Fibroblast of skin of left biceps (primary cell): ENCODE results near the gene SPEF1.
"Not testable (repeated sequence)": the region's sequence is repeated elsewhere in the genome, so short reads cannot be mapped to it uniquely, and the experiment has no call there.

ENCODE experiments used
- DNase-seq, 2 experiments: peaks; one replicate each; pipeline ENCODE4 v3.0.0-alpha.2; 2013; ENCODE audit warnings: low read depth in 2 of 2

SPEF1 gene, protein sequence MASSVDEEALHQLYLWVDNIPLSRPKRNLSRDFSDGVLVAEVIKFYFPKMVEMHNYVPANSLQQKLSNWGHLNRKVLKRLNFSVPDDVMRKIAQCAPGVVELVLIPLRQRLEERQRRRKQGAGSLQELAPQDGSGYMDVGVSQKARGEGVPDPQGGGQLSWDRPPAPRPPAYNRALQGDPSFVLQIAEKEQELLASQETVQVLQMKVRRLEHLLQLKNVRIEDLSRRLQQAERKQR

DNA sequence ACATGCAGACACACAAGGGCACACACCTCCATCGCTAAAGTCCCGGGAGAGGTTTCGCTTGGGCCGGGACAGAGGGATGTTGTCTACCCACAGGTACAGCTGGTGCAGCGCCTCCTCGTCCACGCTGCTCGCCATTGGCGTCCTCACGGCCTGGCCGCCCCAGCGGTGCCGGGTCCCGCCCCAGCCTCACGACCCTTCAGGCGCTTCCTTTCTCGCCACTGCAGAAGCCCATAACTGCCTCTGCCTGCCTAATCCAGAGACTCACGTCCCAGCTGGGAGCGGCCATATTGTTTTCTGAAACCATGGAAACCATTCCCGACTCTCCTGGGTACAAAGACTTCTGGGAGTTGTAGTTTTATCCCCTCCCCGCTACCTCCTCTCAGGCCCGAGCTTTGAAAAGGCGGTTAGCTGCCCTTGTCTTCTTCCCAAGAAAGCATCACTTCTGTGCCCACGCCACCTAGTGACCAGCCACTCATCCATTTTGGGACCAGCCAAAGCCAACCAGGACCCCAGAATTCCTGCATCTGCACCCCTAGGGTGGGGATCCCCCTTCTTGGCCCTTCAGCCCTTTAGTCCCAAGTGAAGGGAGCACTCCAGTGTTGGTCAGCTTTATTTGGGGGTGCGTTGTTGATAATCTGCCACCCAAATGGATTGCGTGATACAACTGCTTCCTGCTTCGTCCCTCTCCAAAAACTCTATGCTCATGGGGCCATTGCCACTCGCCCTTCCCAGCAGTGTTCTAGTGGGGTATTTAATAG lies at the start of gene SPEF1:
Gene SPEF1, minus strand, starts transcription at position 296 of the 758 bp plus-strand sequence. Its CDS starts 161 bp downstream, at position 135.
- DNase-seq: peak; percentile 72 to 76

GRCh38 chr20:3829891-3830290 lies 48.6 kb upstream of the SPEF1 start:
- not testable (repeated sequence) for DNase-seq

GRCh38 chr20:3828798-3829197 lies 47.5 kb upstream of the SPEF1 start:
- no peak for DNase-seq

DNA sequence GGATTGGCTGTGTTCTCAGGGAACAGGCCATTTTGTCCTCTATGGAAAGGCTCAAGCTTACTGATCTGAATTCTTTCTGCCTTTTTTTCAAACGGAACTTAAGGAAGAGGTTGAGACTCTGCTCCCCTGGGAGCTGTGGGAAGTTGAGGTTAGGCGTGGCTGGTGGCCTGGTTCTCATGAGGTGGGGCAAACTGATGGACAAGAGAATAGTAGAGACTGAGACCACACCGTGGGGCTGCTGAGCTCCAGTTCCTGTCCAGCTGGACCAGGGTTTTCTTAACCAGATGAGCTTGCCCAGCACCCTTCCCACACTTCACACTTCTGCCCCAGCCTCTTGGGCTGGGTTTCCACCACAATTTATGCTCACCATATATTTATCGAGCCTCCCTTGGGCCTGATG lies 45.2 kb upstream of the SPEF1 start:
- no peak for DNase-seq

DNA sequence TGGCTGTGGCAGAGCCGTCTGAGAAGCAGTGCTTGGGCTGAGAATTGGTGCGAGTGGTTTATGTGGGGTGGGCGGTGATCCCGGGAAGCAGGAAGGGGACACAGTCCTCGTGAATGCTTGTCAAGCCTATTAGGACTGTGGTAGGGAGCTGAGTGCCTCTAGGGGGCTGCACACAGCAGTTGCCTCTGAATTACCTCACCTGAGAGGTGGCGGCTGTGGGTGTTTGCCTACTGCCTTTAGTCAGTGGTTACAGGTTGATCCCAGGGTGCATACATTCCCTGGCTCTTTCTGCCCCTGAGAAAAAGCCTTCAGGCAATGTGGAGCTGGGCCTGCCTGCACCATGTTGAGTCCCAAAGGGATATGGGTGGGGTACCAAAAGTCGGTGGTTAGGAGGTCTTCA lies 44.3 kb upstream of the SPEF1 start:
- DNase-seq: no peak

DNA sequence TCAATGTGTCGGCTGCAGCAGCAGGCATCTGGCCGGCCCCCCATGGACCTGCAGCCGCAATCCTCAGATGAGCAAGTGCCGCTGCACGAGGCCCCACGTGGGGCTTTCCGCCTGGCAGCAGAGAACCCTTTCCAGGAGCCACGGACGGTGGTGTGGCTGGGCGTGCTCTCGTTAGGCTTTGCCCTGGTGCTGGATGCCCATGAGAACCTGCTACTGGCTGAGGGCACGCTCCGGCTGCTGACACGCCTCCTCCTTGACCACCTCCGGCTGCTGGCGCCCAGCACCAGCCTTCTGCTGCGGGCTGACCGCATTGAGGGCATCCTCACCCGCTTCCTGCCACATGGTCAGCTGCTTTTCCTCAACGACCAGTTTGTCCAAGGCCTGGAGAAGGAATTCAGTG lies 42.6 kb upstream of the SPEF1 start:
- no peak for DNase-seq

DNA sequence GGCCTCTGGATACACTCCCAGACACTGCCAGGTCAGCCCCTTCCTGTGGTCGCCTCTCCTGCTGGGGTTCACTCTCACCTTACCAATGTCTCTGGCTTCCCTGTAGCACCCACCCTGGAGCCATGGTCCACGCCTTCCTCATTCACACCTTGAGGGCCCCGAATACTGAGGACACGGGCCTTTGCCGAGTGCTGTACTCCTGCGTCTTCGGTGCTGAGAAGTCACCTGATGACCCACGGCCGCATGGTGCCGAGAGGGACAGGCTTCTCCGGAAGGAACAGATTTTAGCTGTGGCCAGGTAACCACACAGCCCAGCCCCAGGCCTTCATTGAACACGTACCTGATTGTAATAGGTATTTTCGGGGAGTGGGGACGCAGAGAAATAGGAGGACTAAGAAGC lies 40.7 kb upstream of the SPEF1 start:
- DNase-seq: no peak

DNA sequence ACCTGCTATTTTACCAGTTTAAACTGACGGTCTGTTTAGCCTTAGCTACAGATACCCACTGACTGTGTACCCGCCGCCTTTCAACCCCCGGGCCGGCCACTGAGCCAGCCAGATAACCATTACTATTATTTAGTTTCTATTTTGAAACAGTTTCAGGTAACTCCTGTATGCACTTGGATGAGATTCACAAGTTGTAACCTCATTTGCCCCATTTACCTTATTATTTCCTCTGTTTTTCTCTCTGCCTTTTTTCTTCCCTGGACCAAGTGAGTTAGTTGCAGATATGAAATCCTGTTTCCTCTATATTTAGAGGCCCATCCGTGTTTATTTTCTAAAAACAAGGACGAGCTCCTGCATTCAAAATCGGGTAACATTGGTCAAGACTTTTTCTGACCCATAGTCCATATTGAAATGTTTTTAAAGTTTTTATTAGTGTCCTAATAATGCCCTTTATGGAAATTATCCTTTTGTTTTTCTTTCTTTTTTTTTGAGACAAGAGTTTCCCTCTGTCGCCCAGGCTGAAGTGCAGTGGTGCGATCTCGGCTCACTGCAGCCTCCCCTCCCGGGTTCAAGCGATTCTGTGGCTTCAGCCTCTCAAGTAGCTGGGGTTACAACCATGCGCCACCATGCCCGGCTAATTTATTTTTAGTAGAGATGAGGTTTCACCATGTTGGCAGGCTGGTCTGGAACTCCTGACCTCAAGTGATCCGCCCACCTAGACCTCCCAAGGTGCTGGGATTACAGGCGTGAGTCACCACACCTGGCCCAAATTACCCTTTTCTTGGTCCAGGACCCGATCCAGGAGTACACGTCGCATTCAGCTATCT lies 39.9 kb upstream of the SPEF1 start:
- DNase-seq: no peak

DNA sequence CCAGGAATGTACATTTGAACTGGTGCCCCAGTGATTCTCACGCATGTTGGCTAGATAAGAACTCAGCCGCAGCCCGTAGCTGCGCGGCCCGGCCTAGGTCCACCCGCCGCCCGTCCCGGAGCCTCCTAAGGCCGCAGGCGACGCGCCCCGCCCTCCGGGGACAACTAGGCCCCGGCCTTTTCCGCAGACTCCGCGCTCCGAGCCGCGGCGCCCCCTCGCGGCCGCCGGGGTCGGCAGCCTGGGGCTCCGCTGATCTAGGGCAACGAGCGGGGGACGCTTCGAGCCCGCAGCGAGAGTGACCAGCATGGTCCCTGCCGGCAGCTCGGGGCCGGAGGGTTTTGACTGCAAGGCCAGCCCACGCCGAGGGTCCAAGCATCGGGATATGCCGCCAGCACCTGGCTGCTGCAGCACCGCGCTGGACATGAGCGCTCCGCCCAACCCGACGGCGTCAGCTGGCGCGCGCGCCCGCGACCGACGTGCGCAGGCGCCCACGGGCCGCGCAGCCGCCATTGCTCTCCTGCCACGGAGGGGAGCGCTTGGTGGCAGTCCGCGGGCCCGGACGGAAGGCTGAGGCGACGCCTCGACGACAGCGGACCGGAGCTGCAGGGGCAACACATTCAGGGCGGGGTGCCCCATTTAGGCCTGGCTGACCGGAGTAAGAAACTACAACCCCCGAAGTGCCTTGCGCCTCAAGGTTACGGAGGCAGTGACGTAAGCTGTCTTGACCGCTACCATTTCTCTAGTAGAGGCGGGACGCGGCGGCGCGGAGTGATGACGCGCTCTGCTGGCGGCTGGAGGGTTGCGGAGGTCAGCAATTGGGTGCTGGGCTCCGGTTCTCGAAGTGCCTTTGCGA lies 39.0 kb upstream of the SPEF1 start, which contains the start of gene AP5S1:
Gene AP5S1, plus strand, starts transcription at position 500 of the 853 bp plus-strand sequence. CDS start 1,571 bp downstream, outside the sequence.
- DNase-seq: peak; percentile 84 to 86

GRCh38 chr20:3819411-3820047 lies 38.3 kb upstream of the SPEF1 start:
- DNase-seq: no peak

- DNase-seq: peak in 1 of 2 experiments; percentile 26
Observed at GRCh38 chr20:3818155-3819151, 37.2 kb upstream of the SPEF1 start.

DNA sequence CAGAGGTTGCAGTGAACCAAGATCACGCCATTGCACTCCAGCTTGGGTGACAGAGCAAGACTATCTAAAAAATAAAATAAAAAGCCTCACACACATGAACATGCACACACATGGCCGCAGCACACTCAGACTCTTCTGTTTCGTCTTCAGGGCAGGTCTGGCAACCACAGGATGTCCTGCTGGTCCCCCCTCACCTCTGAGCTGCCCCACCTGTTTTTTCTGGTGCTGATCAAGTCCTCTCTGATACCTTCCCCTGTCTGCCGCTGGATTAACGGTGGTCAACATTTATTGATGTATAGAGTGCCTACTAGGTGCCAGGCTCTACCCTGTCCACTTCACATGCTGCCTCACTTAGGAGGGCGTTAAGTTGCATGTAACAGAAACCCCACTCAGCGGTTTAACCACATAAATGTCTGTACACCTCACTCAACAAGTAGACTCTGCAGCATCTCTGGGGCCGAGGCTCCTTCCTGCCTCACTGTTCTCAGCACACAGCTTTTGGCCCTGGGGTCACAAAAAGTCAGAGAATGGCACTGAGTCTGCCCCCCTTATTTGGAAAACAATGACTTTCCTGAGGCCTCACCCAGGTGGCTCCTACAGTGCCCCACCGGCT lies 34.6 kb upstream of the SPEF1 start:
- no peak for DNase-seq

DNA sequence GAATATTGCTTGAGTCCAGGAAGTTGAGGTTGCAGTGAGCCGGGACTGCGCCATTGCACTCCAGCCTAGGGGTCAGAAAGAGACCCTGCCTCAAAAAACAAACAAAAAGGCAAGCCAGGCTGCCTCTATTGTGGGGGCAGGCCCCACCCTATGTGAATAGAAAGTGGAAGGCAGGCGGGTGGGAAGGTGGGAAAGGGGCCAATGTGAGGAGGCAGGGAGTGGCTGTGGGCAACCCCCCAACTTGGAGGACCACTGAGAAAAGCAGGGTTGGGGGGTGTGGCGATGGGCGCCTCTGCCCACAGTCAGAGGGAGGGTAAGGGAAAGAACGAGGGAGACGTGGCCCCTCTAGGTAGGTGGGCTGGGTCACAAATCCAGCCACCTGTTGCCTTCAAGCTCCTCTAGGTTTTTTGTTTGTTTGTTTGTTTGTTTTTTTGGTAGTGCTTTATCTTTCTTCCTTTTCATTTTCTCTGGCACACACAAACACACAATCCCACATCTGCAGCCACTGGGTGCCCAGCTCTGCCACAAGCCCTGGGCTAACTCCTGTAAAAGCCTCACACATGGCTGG lies 33.8 kb upstream of the SPEF1 start:
- no peak for DNase-seq

- no peak for DNase-seq
Observed at GRCh38 chr20:3813848-3814581, 32.8 kb upstream of the SPEF1 start.

DNA sequence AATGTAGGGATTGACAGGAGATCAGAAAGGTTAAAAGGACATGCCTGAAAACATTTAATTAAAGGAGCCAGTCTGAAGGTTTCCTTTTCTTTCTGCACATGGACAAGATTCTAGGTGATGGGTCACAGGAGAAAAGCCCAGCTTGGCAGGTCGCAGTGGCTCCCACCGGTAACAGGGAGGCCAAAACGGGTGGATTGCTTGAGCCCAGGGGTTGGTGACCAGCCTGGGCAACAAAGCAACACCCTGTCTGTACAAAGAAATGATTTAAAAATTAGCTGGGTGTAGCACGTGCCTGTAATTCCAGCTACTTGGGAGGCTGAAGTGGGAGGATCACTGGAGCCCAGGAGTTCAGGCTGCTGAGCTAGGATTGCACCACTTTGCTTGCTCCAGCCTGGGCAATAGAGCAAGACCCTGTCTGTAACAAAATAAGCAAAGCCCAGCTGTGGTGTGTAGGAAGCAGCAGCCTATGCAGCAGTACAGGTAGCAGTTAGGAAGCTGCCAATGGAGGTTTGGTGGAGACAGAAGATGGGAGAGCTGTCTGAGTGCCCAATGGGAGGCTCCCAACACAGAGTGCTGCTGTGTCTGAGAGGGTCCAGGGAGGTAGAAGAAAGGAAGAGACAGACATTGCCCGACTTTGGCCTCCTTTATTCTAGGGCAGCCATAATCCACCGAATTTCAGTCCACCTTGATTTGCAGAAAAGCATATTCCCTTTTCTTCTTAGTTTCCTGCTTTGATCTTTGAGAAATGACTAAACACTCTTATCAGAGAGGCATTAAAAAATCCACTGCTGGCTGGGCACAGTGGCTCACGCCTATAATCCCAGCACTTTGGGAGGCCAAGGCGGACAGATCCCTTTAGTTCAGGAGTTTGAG lies 32.0 kb upstream of the SPEF1 start:
- no peak for DNase-seq

DNA sequence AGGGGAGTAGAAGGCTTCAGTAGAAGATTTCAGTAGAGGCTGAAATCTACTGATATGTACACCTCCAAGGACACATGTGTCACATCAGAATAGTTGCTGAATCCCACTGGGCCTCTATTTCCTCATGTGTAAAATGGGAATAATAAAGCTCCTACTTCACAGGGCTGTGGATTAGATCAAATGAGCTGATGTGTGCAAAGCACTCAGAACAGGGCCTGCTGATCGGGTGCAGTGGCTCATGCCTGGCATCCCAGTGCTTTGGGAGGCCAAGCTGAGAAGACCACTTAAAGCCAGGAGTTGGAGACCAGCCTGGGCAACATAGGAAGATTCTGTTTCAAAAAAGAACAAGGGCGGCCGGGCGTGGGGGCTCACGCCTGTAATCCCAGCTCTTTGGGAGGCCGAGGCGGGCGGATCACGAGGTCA lies 31.0 kb upstream of the SPEF1 start:
- no peak for DNase-seq
